H1 (cell line): ENCODE data around the gene BICDL1. TPM values are rescaled to one million over a fixed set of nuclear protein-coding genes. Genes with fewer than 3 reads are reported as not detected.

Experiments
- CTCF ChIA-PET: fragments of 300-600 bp; sonication (Branson Sonifier 250); formaldehyde crosslinking; loops from one replicate; lab custom pipeline; 2021; ENCODE audit not compliant: partially characterized antibody; lab: Charles Lee
- POLR2A ChIA-PET: fragments of 300-600 bp; sonication (Branson Sonifier 250); formaldehyde crosslinking; loops from one replicate; lab custom pipeline; 2021; ENCODE audit warnings: inconsistent platforms; ENCODE audit not compliant: partially characterized antibody; lab: Charles Lee
- DNase-seq, 2 experiments: peaks; one replicate each; pipeline versions ENCODE4 v3.0.0 to v3.0.0-alpha.2; 2010 to 2022; ENCODE audit warnings: low spot score in 2 of 2, low read depth in 1 of 2, mixed read lengths in 1 of 2
- FAIRE-seq: peaks from 2 replicates; lab custom pipeline; 2011; peaks lifted over from hg19 to GRCh38; lab: Jason Lieb, UNC
- H2AFZ ChIP-seq: 2 replicates; pipeline ENCODE4 v1.8.1; 2012; ENCODE audit warnings: low read length, inconsistent platforms
- H2AK5ac ChIP-seq: 2 replicates; pipeline ENCODE4 v1.6.1; 2013; ENCODE audit warnings: low read depth, low read length
- H2BK120ac ChIP-seq: replicated peaks from 2 replicates; pipeline ENCODE3; 2013; ENCODE audit warnings: low read depth, low read length, inconsistent platforms
- H2BK12ac ChIP-seq: 2 replicates; pipeline ENCODE4 v1.6.1; 2013; ENCODE audit warnings: low read depth, low read length
- H2BK15ac ChIP-seq: 2 replicates; pipeline ENCODE4 v1.6.1; 2013; ENCODE audit warnings: low read length
- H2BK20ac ChIP-seq: 2 replicates; pipeline ENCODE4 v1.6.1; 2013; ENCODE audit warnings: low read length
- H2BK5ac ChIP-seq: 2 replicates; pipeline ENCODE4 v1.6.1; 2013; ENCODE audit warnings: low read depth, low read length
- H3K14ac ChIP-seq: 2 replicates; pipeline ENCODE4 v1.6.1; 2013; ENCODE audit warnings: inconsistent platforms; ENCODE audit not compliant: insufficient read length
- H3K18ac ChIP-seq: 2 replicates; pipeline ENCODE4 v1.6.1; 2013; ENCODE audit warnings: low read length; ENCODE audit errors: extremely low read depth
- H3K23ac ChIP-seq: 2 replicates; pipeline ENCODE4 v1.6.1; 2013; ENCODE audit warnings: inconsistent platforms; ENCODE audit not compliant: insufficient read length
- H3K23me2 ChIP-seq: 2 replicates; pipeline ENCODE4 v1.6.1; 2013; ENCODE audit warnings: low read depth, low read length
- H3K27ac ChIP-seq: 2 replicates; pipeline ENCODE4 v1.6.1; 2011; ENCODE audit warnings: low read depth, low read length, inconsistent platforms
- H3K27me3 ChIP-seq, 4 experiments: replicated peaks in 1 of 4; 1 replicate in 1 of 4; 2 replicates in 3 of 4; pipeline versions ENCODE4 v1.6.1 to v1.8.1; 2011 to 2013; ENCODE audit warnings: low read length in 3 of 4, mild to moderate bottlenecking in 3 of 4, inconsistent platforms in 2 of 4, mixed read lengths in 2 of 4, moderate library complexity in 1 of 4; ENCODE audit not compliant: control insufficient read depth in 3 of 4, insufficient read depth in 3 of 4; ENCODE audit errors: extremely low read depth in 1 of 4
- H3K36me3 ChIP-seq, 4 experiments: 2 replicates each; pipeline versions ENCODE4 v1.6.1 to v1.8.1; 2011 to 2013; ENCODE audit warnings: mild to moderate bottlenecking in 4 of 4, low read length in 3 of 4, moderate library complexity in 2 of 4, control low read depth in 1 of 4, inconsistent platforms in 1 of 4; ENCODE audit not compliant: insufficient read depth in 4 of 4, control insufficient read depth in 2 of 4
- H3K4ac ChIP-seq: replicated peaks from 2 replicates; pipeline ENCODE3; 2013; ENCODE audit warnings: low read length, low read depth, mixed read lengths, inconsistent platforms; ENCODE audit not compliant: insufficient read length
- H3K4me1 ChIP-seq, 4 experiments: replicated peaks in 1 of 4; 1 replicate in 1 of 4; 2 replicates in 3 of 4; pipeline versions ENCODE4 v1.6.1 to v1.8.1; 2011 to 2013; ENCODE audit warnings: low read length in 3 of 4, inconsistent platforms in 2 of 4, mixed read lengths in 1 of 4; ENCODE audit not compliant: insufficient read depth in 4 of 4, control insufficient read depth in 3 of 4
- H3K4me2 ChIP-seq, 2 experiments: 2 replicates each; pipeline versions ENCODE4 v1.6.1 to v1.8.1; 2011 to 2013; ENCODE audit warnings: low read depth in 2 of 2, low read length in 2 of 2, control low read depth in 1 of 2, inconsistent platforms in 1 of 2, mild to moderate bottlenecking in 1 of 2; ENCODE audit not compliant: insufficient read depth in 1 of 2
- H3K4me3 ChIP-seq, 4 experiments: fragments of 200-600, 300-600 bp in 1 of 4; sonication (generic), shearing (Covaris generic), sonication (Bioruptor Twin) in 1 of 4; 2 replicates each; pipeline versions ENCODE4 v1.5.1 to v1.8.1; 2011 to 2016; ENCODE audit warnings: low read length in 4 of 4, low read depth in 3 of 4, control low read depth in 2 of 4, inconsistent platforms in 2 of 4, mild to moderate bottlenecking in 2 of 4, mixed read lengths in 1 of 4, moderate library complexity in 1 of 4; ENCODE audit not compliant: insufficient read depth in 2 of 4; ENCODE audit errors: extremely low read depth in 1 of 4
- H3K56ac ChIP-seq: replicated peaks from 2 replicates; pipeline ENCODE3; 2013; ENCODE audit warnings: low read depth, mild to moderate bottlenecking, mixed read lengths, low read length, inconsistent platforms; ENCODE audit not compliant: insufficient read length
- H3K79me1 ChIP-seq: 2 replicates; pipeline ENCODE4 v1.6.1; 2013; ENCODE audit warnings: low read depth, low read length, control low read depth
- H3K79me2 ChIP-seq, 2 experiments: 2 replicates each; pipeline versions ENCODE4 v1.6.1 to v1.8.1; 2012 to 2013; ENCODE audit warnings: low read length in 2 of 2, mild to moderate bottlenecking in 2 of 2, inconsistent platforms in 1 of 2; ENCODE audit not compliant: insufficient read depth in 2 of 2, control insufficient read depth in 1 of 2
- H3K9ac ChIP-seq, 4 experiments: replicated peaks in 1 of 4; 1 replicate in 1 of 4; 2 replicates in 3 of 4; pipeline versions ENCODE4 v1.6.1 to v1.8.1; 2011 to 2013; ENCODE audit warnings: low read depth in 3 of 4, low read length in 3 of 4, control low read depth in 2 of 4, mild to moderate bottlenecking in 2 of 4, moderate library complexity in 2 of 4, inconsistent platforms in 1 of 4; ENCODE audit errors: extremely low read depth in 1 of 4
- H3K9me3 ChIP-seq, 2 experiments: 2 replicates each; pipeline versions ENCODE4 v1.6.1 to v1.8.1; 2012 to 2013; ENCODE audit warnings: mild to moderate bottlenecking in 2 of 2, moderate library complexity in 2 of 2, control low read depth in 1 of 2, inconsistent platforms in 1 of 2, low read depth in 1 of 2, low read length in 1 of 2, mixed read lengths in 1 of 2; ENCODE audit not compliant: insufficient read depth in 2 of 2
- H4K20me1 ChIP-seq, 2 experiments: replicated peaks in 1 of 2; 2 replicates each; pipeline versions ENCODE3 to v1.8.1; 2011 to 2013; ENCODE audit warnings: inconsistent platforms in 2 of 2, low read length in 2 of 2, mild to moderate bottlenecking in 1 of 2; ENCODE audit not compliant: insufficient read depth in 2 of 2, control insufficient read depth in 1 of 2
- H4K5ac ChIP-seq: 2 replicates; pipeline ENCODE4 v1.6.1; 2013; ENCODE audit warnings: low read length, low read depth, mixed read lengths, inconsistent platforms; ENCODE audit not compliant: insufficient read length
- H4K8ac ChIP-seq: 2 replicates; pipeline ENCODE4 v1.8.0; 2013; ENCODE audit warnings: mild to moderate bottlenecking, moderate library complexity, low read length, inconsistent platforms; ENCODE audit not compliant: insufficient read depth; ENCODE audit errors: extremely low read depth
- H4K91ac ChIP-seq: replicated peaks from 2 replicates; pipeline ENCODE3; 2013; ENCODE audit warnings: low read length, mixed read lengths, inconsistent platforms; ENCODE audit not compliant: insufficient read length
- BACH1 ChIP-seq: IDR thresholded peaks from 2 replicates; pipeline ENCODE4 v1.6.1; 2012; ENCODE audit warnings: low read length, improper control_type of control experiment
- CTCF ChIP-seq, 3 experiments: IDR thresholded peaks; 1 replicate in 2 of 3; 2 replicates in 1 of 3; pipeline versions ENCODE4 v1.5.1 to v1.6.1; 2011; ENCODE audit warnings: low read length in 3 of 3, mild to moderate bottlenecking in 3 of 3, inconsistent platforms in 2 of 3, low read depth in 1 of 3, moderate library complexity in 1 of 3; ENCODE audit not compliant: insufficient read depth in 1 of 3; ENCODE audit errors: control extremely low read depth in 1 of 3
- KDM4A ChIP-seq: IDR thresholded peaks from one replicate; pipeline ENCODE4 v1.7.1; 2012; ENCODE audit warnings: low read depth, mild to moderate bottlenecking, moderate library complexity, low read length, inconsistent platforms; ENCODE audit not compliant: severe bottlenecking
- MAX ChIP-seq: IDR thresholded peaks from 2 replicates; pipeline ENCODE4 v1.6.1; 2012; ENCODE audit warnings: inconsistent platforms
- NRF1 ChIP-seq: IDR thresholded peaks from 2 replicates; pipeline ENCODE4 v1.6.1; 2011; ENCODE audit warnings: mild to moderate bottlenecking, low read depth, low read length, improper control_type of control experiment
- POU5F1 ChIP-seq: IDR thresholded peaks from 2 replicates; pipeline ENCODE4 v1.6.1; 2011; ENCODE audit warnings: low read depth, mild to moderate bottlenecking, low read length, moderate library complexity
- RNF2 ChIP-seq: fragments of 200-900, 300-1000 bp; sonication (generic); IDR thresholded peaks from 2 replicates; pipeline ENCODE4 v1.7.1; 2016; ENCODE audit warnings: borderline replicate concordance, low read depth, mild to moderate bottlenecking, antibody characterized with exemption, low read length; ENCODE audit not compliant: poor library complexity, severe bottlenecking; ENCODE audit errors: missing control alignments
- SIN3A ChIP-seq, 2 experiments: IDR thresholded peaks in 1 of 2; conservative IDR thresholded peaks in 1 of 2; 2 replicates each; pipeline ENCODE4 v1.6.1; 2011 to 2012; ENCODE audit warnings: low read length in 2 of 2, improper control_type of control experiment in 1 of 2, low read depth in 1 of 2, mild to moderate bottlenecking in 1 of 2
- SIX5 ChIP-seq: IDR thresholded peaks from 2 replicates; pipeline ENCODE4 v1.6.1; 2011; ENCODE audit warnings: mild to moderate bottlenecking, low read depth, low read length
- SP2 ChIP-seq: IDR thresholded peaks from 2 replicates; pipeline ENCODE4 v1.6.1; 2012; ENCODE audit warnings: mild to moderate bottlenecking, low read length, inconsistent platforms
- TEAD4 ChIP-seq: IDR thresholded peaks from 2 replicates; pipeline ENCODE4 v1.6.1; 2012; ENCODE audit warnings: low read depth, low read length, inconsistent platforms, mixed read lengths
- whole genome bisulfite sequencing, 2 experiments: shearing (Covaris generic) in 1 of 2; methylation state at CpG; one replicate each; pipeline versions ENCODE4 v1.1.6 to v1.1.7; 2013 to 2015; ENCODE audit warnings: low lambda C conversion rate in 2 of 2, mixed read lengths in 2 of 2, inconsistent platforms in 1 of 2, low coverage in 1 of 2, missing lambda C conversion rate in 1 of 2; ENCODE audit not compliant: insufficient replicate concordance in 2 of 2, insufficient coverage in 1 of 2, insufficient read length in 1 of 2; ENCODE audit errors: extremely low coverage in 1 of 2, missing lambda C conversion rate in 1 of 2; 5-methylcytosine and 5-hydroxymethylcytosine counted together
- polyA plus RNA-seq, 7 experiments: library from polyadenylated mRNA; depleted of rRNA in 3 of 7; stranded (reverse) in 5 of 7; unstranded in 2 of 7; fragments of >200 nt in 5 of 7; fragments of 200-250 nt in 2 of 7; gene quantifications; 1 replicate in 5 of 7; 2 replicates in 1 of 7; 4 replicates in 1 of 7; pipeline versions ENCODE4 v1.2.1 to v1.2.3, GENCODE V29; 2011 to 2013; ENCODE audit warnings: missing spikeins in 2 of 7, mixed read lengths in 2 of 7
- total RNA-seq: library from RNA; stranded (reverse); fragmentation: NEBNext Ultra II Directional; extraction: Animal tissue kit (Norgen Biotek cat#: 25700); gene quantifications from 2 replicates; pipeline ENCODE4 v1.2.1, GENCODE V29; 2021

Gene BICDL1
- total and polyA plus RNA-seq, 2 of the 8 experiments (the other 6 are each of a cell fraction or from before 2014, with no cell fraction given): 17.2 to 25.9 TPM

- Histone ChIP-seq H2BK20ac (no peak overlapping the region), H3K4ac (no peak overlapping the region), H3K4me3 (no peak overlapping the region), H3K23me2 (no peaks in the 10 kb centered on the region), H3K9me3 (no peaks in the 10 kb centered on the region), H3K14ac (no peak overlapping the region), H2BK15ac (no peak overlapping the region), H4K20me1 (no peaks in the 10 kb centered on the region), H3K18ac (no peak overlapping the region), H3K79me1 (no peaks in the 10 kb centered on the region), H3K9ac (no peak overlapping the region), H4K5ac (no peak overlapping the region), H3K36me3 (peaks cover 0 to 4% (median 0%) of the 10 kb centered on the region in 4 experiments; a peak in 2 of 8 replicates), H2BK120ac (no peak overlapping the region), H3K56ac (no peak overlapping the region), H4K8ac (no peak overlapping the region), H3K4me2 (no peak overlapping the region), H2BK5ac (no peak overlapping the region), H3K27me3 (no peaks in the 10 kb centered on the region), H2AK5ac (no peak overlapping the region), H3K27ac (no peak overlapping the region), H2AFZ (no peak overlapping the region), H3K23ac (no peak overlapping the region), H2BK12ac (no peak overlapping the region), H4K91ac (no peak overlapping the region), H3K79me2 (no peaks in the 10 kb centered on the region), H3K4me1 (no peaks in the 10 kb centered on the region)
- POLR2A ChIA-PET: no interaction called here
- 91% methylated on average over 1 of the region's 1 CpG; no CpG with 5 or more reads in 1 of the 2 experiments for WGBS, 2 experiments
- no peak for FAIRE-seq
- DNase-seq: no peak
- CTCF ChIA-PET: interaction anchor here (0.6 to 1.7 kb wide), 2 partner anchors 11 to 751 kb away, joined by 3 to 5 read pairs; no protein-coding TSS in a partner anchor
- TF ChIP-seq NRF1 (no peak), SIN3A (conservative IDR thresholded peaks at IDR 0.05 in 1 of 2, IDR thresholded peaks at IDR 0.05 in 1 of 2; ENCODE audit: low read depth in 1 of 2, low read length in 2 of 2) (no peak), MAX (no peak), TEAD4 (no peak), SP2 (no peak), BACH1 (no peak), CTCF (IDR thresholded peaks at IDR 0.05; ENCODE audit: control extremely low read depth in 1 of 3, insufficient read depth in 1 of 3, low read depth in 1 of 3, low read length in 3 of 3) (no peak), RNF2 (no peak), KDM4A (no peak), SIX5 (no peak), POU5F1 (no peak)
Observed at GRCh38 chr12:119996417-119996816, 7.4 kb downstream of the BICDL1 start.
